Measurements from ENCODE around the gene RIC8B.

Gene RIC8B

GRCh38 chr12:106889950-106890626, 115.6 kb downstream of the RIC8B start:
- TF ChIP-seq TAF1 (IDR thresholded peaks at IDR 0.05; ENCODE audit: borderline replicate concordance, insufficient read depth, low read length), result no peak
- TF ChIP-seq FOXP2 (optimal IDR thresholded peaks at IDR 0.05; ENCODE audit: borderline replicate concordance, extremely low read depth, extremely low read length, insufficient read depth), result no peak
- TF ChIP-seq, protein P1, sequence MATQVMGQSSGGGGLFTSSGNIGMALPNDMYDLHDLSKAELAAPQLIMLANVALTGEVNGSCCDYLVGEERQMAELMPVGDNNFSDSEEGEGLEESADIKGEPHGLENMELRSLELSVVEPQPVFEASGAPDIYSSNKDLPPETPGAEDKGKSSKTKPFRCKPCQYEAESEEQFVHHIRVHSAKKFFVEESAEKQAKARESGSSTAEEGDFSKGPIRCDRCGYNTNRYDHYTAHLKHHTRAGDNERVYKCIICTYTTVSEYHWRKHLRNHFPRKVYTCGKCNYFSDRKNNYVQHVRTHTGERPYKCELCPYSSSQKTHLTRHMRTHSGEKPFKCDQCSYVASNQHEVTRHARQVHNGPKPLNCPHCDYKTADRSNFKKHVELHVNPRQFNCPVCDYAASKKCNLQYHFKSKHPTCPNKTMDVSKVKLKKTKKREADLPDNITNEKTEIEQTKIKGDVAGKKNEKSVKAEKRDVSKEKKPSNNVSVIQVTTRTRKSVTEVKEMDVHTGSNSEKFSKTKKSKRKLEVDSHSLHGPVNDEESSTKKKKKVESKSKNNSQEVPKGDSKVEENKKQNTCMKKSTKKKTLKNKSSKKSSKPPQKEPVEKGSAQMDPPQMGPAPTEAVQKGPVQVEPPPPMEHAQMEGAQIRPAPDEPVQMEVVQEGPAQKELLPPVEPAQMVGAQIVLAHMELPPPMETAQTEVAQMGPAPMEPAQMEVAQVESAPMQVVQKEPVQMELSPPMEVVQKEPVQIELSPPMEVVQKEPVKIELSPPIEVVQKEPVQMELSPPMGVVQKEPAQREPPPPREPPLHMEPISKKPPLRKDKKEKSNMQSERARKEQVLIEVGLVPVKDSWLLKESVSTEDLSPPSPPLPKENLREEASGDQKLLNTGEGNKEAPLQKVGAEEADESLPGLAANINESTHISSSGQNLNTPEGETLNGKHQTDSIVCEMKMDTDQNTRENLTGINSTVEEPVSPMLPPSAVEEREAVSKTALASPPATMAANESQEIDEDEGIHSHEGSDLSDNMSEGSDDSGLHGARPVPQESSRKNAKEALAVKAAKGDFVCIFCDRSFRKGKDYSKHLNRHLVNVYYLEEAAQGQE (IDR thresholded peaks at IDR 0.05; ENCODE audit: insufficient read depth in 1 of 2, low read depth in 2 of 2, low read length in 2 of 2), result no peak
- no peak for TF ChIP-seq POLR2AphosphoS5 (IDR thresholded peaks at IDR 0.05; ENCODE audit: low read depth, low read length)

DNA sequence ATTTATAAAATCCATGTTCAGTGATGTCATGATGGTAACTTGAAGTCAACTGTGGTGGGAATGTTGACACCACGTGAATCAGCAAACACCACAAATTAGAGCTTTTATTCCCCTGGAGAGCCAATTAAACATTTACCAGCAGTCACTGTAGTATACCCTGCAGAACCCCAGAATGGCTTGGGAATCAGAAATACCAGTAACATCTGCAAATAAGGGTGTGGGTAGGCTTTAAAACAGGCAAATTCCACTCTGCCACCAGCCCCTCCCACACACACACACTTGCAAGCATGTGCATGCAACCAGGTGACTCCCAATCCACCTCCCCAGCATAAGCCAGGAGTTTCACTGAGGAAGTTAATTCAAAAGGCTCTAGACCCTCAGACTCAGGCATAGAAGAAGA, 117.6 kb downstream of the RIC8B start:
- TF ChIP-seq SIN3A (IDR thresholded peaks at IDR 0.05; ENCODE audit: borderline replicate concordance, insufficient read depth, low read length) (no peak), FOXP2 (optimal IDR thresholded peaks at IDR 0.05; ENCODE audit: borderline replicate concordance, extremely low read depth, extremely low read length, insufficient read depth) (no peak), POLR2AphosphoS5 (IDR thresholded peaks at IDR 0.05; ENCODE audit: low read depth, low read length) (no peak), TAF1 (IDR thresholded peaks at IDR 0.05; ENCODE audit: borderline replicate concordance, insufficient read depth, low read length) (no peak)
- TF ChIP-seq, protein P1 (IDR thresholded peaks at IDR 0.05; ENCODE audit: insufficient read depth in 1 of 2, low read depth in 2 of 2, low read length in 2 of 2), result no peak

GRCh38 chr12:106893451-106893850, 119.0 kb downstream of the RIC8B start:
- TF ChIP-seq TAF1 (IDR thresholded peaks at IDR 0.05; ENCODE audit: borderline replicate concordance, insufficient read depth, low read length), result no peak
- no peak for TF ChIP-seq POLR2AphosphoS5 (IDR thresholded peaks at IDR 0.05; ENCODE audit: low read depth, low read length)
- TF ChIP-seq SIN3A (IDR thresholded peaks at IDR 0.05; ENCODE audit: borderline replicate concordance, insufficient read depth, low read length), result no peak
- TF ChIP-seq FOXP2 (optimal IDR thresholded peaks at IDR 0.05; ENCODE audit: borderline replicate concordance, extremely low read depth, extremely low read length, insufficient read depth), result no peak
- TF ChIP-seq, protein P1 (IDR thresholded peaks at IDR 0.05; ENCODE audit: insufficient read depth in 1 of 2, low read depth in 2 of 2, low read length in 2 of 2), result no peak

- TF ChIP-seq FOXP2 (optimal IDR thresholded peaks at IDR 0.05; ENCODE audit: borderline replicate concordance, extremely low read depth, extremely low read length, insufficient read depth), result no peak
- TF ChIP-seq, protein P1 (IDR thresholded peaks at IDR 0.05; ENCODE audit: insufficient read depth in 1 of 2, low read depth in 2 of 2, low read length in 2 of 2), result no peak
Measured at GRCh38 chr12:106894774-106895173, 120.3 kb downstream of the RIC8B start.

DNA sequence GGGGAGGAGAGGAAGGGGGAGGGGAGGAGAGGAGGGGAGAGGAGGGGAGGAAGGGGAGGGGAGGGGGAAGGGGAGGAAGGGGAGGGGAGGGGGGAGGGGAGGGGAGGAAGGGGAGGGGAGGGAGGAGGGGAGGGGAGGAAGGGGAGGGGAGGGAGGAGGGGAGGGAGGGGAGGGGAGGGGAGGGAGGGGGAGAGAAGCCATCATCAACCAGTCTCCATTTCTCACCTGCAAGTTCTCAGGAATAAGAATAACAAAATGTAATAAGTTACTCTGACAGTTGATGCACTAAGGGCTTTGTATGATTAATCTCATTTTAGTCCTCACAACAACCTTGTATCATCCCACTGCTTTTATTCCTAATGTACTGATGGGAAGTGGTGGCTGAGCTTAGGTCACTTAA, 122.1 kb downstream of the RIC8B start:
- TF ChIP-seq POLR2AphosphoS5 (IDR thresholded peaks at IDR 0.05; ENCODE audit: low read depth, low read length) (no peak), FOXP2 (optimal IDR thresholded peaks at IDR 0.05; ENCODE audit: borderline replicate concordance, extremely low read depth, extremely low read length, insufficient read depth) (no peak), SIN3A (IDR thresholded peaks at IDR 0.05; ENCODE audit: borderline replicate concordance, insufficient read depth, low read length) (no peak)
